Adrenal gland (tissue), 5 donors: ENCODE data around the gene CWF19L1.

Experiments used
- POLR2A ChIP-seq, 2 donors: fragments of 450-650 bp; IDR thresholded peaks; one replicate each; pipeline ENCODE4 v1.6.1; 2017; ENCODE audit warnings: antibody characterized with exemption in 2 of 2, mild to moderate bottlenecking in 2 of 2, moderate library complexity in 1 of 2
- TF ChIP-seq, protein P1 (sequence below), 6 experiments: fragments of 450-650 bp in 4 of 6; fragments of 200-600 bp in 2 of 6; sonication (generic) in 1 of 6; IDR thresholded peaks; 1 replicate in 5 of 6; 2 replicates in 1 of 6; pipeline versions ENCODE4 v1.5.1 to v1.8.0; 2016 to 2021; ENCODE audit warnings: antibody characterized with exemption in 6 of 6, mild to moderate bottlenecking in 2 of 6, moderate library complexity in 1 of 6
- donor health status: DM: no; HTN: no; CAD: no.

DNA sequence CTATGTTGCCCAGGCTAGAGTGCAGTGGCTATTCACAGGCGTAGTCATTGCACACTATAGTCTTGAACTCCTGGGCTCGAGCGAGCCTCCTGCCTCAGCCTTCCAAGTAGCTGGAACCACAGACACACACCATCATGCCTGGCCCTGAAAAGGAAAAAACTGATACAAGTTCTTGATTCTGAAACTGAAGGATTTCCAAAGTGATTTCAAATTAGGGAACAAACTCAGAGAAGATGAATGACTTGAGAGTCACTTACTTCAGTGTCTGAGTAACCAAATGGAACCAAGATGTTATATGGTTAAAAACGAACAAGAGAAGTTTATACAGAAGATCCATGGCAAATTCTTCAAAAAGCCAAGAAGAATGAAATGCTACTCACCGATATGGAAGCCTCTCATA lies 14.4 kb downstream of the CWF19L1 start:
- TF ChIP-seq, protein P1, sequence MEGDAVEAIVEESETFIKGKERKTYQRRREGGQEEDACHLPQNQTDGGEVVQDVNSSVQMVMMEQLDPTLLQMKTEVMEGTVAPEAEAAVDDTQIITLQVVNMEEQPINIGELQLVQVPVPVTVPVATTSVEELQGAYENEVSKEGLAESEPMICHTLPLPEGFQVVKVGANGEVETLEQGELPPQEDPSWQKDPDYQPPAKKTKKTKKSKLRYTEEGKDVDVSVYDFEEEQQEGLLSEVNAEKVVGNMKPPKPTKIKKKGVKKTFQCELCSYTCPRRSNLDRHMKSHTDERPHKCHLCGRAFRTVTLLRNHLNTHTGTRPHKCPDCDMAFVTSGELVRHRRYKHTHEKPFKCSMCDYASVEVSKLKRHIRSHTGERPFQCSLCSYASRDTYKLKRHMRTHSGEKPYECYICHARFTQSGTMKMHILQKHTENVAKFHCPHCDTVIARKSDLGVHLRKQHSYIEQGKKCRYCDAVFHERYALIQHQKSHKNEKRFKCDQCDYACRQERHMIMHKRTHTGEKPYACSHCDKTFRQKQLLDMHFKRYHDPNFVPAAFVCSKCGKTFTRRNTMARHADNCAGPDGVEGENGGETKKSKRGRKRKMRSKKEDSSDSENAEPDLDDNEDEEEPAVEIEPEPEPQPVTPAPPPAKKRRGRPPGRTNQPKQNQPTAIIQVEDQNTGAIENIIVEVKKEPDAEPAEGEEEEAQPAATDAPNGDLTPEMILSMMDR (IDR thresholded peaks at IDR 0.05) = no peak
- no peak for TF ChIP-seq POLR2A (IDR thresholded peaks at IDR 0.05)
